KMS-11 (cell line): Measurements from ENCODE around the gene IL17RC.

Source experiments
- H2AFZ ChIP-seq: fragments of 200-600 bp; sonication (generic); 2 replicates; pipeline ENCODE4 v1.6.1; 2016; ENCODE audit warnings: antibody characterized with exemption, mixed run types, low read depth
- H3K27ac ChIP-seq: fragments of 200-600 bp; sonication (generic); 2 replicates; pipeline ENCODE4 v1.6.1; 2016; ENCODE audit warnings: mild to moderate bottlenecking, mixed run types
- H3K27me3 ChIP-seq: fragments of 200-600 bp; sonication (generic); 2 replicates; pipeline ENCODE4 v1.6.1; 2017; ENCODE audit warnings: mild to moderate bottlenecking, low read depth, mixed run types, moderate library complexity; ENCODE audit not compliant: insufficient read depth
- H3K36me3 ChIP-seq: fragments of 200-600 bp; sonication (generic); 2 replicates; pipeline ENCODE4 v1.6.1; 2017; ENCODE audit warnings: mild to moderate bottlenecking, mixed run types; ENCODE audit not compliant: insufficient read depth
- H3K4me1 ChIP-seq: fragments of 200-600 bp; sonication (generic); 2 replicates; pipeline ENCODE4 v1.6.1; 2016; ENCODE audit warnings: mild to moderate bottlenecking, low read depth, mixed run types; ENCODE audit not compliant: poor library complexity, severe bottlenecking
- H3K4me2 ChIP-seq: fragments of 200-600 bp; sonication (generic); 2 replicates; pipeline ENCODE4 v1.7.0; 2016; ENCODE audit warnings: mild to moderate bottlenecking, mixed run types
- H3K4me3 ChIP-seq: fragments of 200-600 bp; sonication (generic); IDR thresholded peaks from 2 replicates; pipeline ENCODE4 v1.6.1; 2017; ENCODE audit warnings: low read depth, low read length, mixed read lengths; ENCODE audit not compliant: insufficient read depth
- H3K79me2 ChIP-seq: fragments of 200-600 bp; sonication (generic); 2 replicates; pipeline ENCODE4 v1.6.1; 2016; ENCODE audit warnings: low read depth, mixed run types; ENCODE audit not compliant: insufficient read depth
- H3K9ac ChIP-seq: fragments of 200-600 bp; sonication (generic); 2 replicates; pipeline ENCODE4 v1.6.1; 2016; ENCODE audit warnings: mild to moderate bottlenecking, mixed run types
- H4K20me1 ChIP-seq: fragments of 200-600 bp; sonication (generic); 2 replicates; pipeline ENCODE4 v1.6.1; 2016; ENCODE audit warnings: mild to moderate bottlenecking, mixed run types; ENCODE audit not compliant: insufficient read depth
- CTCF ChIP-seq: fragments of 200-600 bp; sonication (generic); conservative IDR thresholded peaks from 2 replicates; pipeline ENCODE4 v1.6.1; 2017; ENCODE audit warnings: low read depth, mild to moderate bottlenecking, antibody characterized with exemption, low read length, moderate library complexity, mixed read lengths

Gene IL17RC

GRCh38 chr3:9934235-9934621 is 17.3 kb downstream of the IL17RC start:
- H3K4me3 ChIP-seq: peak overlapping the region; percentile 40
- no peaks in the 10 kb centered on the region for H4K20me1 ChIP-seq
- peak overlapping the region; percentile 78 for H3K4me2 ChIP-seq
- H3K4me1 ChIP-seq: peaks cover 20% of the 10 kb centered on the region
- H3K27me3 ChIP-seq: no peaks in the 10 kb centered on the region
- TF ChIP-seq CTCF: no peak
- no peaks in the 10 kb centered on the region; the same call in 1 of the 2 replicates for H3K79me2 ChIP-seq
- peak overlapping the region; percentile 54 for H2AFZ ChIP-seq
- no peaks in the 10 kb centered on the region for H3K36me3 ChIP-seq
- peak overlapping the region; percentile 85 for H3K27ac ChIP-seq
- peak overlapping the region; percentile 83 for H3K9ac ChIP-seq

DNA sequence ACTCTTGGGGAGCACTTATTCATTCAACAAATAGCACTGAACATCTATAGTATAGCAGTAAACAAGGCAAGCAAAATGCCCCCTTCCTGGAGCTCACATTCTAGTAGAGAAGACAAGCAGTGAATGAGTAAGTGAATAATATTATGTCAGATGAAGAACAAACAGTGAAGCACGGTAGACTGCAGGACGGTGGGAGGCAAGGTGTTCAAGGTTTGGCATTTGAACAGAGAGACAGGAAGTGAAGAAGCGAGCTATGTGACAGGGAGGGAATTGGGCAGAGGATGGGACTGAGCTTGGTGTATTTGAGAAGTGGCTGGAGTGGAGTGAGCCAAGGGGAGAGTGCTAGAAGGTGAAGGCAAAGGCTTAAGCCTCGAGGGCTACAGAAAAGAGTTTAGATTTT is 18.1 kb downstream of the IL17RC start:
- H3K9ac ChIP-seq: no peak overlapping the region
- H2AFZ ChIP-seq: no peak overlapping the region
- H3K4me2 ChIP-seq: peak overlapping the region; percentile 78; the same call in 1 of the 2 replicates
- H4K20me1 ChIP-seq: no peaks in the 10 kb centered on the region
- H3K36me3 ChIP-seq: no peaks in the 10 kb centered on the region
- H3K4me1 ChIP-seq: peaks cover 20% of the 10 kb centered on the region
- no peak overlapping the region for H3K27ac ChIP-seq
- no peaks in the 10 kb centered on the region; the same call in 1 of the 2 replicates for H3K79me2 ChIP-seq
- no peaks in the 10 kb centered on the region for H3K27me3 ChIP-seq
- TF ChIP-seq CTCF: no peak
- H3K4me3 ChIP-seq: no peak overlapping the region

DNA sequence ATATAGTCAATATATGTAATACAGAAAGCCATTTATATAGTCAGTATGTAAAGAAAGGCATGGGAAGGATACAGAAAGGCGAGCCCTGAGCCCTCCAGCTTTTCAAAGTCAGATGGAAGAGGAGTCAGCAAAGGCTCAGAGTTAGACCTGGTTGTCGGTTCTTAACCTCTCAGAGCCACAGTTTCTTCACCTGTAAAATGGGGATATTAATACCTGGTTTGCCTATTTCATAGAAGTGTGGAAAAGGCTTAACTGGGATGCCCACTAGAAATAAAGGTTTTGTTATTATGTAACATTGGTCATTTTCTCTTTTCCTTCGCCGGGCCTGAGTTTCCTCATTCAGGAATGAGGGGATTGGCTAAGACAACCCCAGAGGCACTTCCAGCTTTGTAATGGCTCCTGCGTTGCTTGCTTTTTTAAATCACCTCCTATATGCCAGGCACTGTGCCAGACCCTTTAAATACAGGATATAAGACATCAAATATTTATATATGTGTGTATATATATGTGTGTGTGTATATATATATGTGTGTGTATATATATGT is 19.1 kb downstream of the IL17RC start:
- Histone ChIP-seq H3K4me1 (peaks cover 20% of the 10 kb centered on the region), H3K27me3 (no peaks in the 10 kb centered on the region), H3K36me3 (no peaks in the 10 kb centered on the region), H3K79me2 (no peaks in the 10 kb centered on the region; the same call in 1 of the 2 replicates), H3K4me2 (no peak overlapping the region), H3K9ac (no peak overlapping the region), H4K20me1 (no peaks in the 10 kb centered on the region), H3K4me3 (no peak overlapping the region), H3K27ac (no peak overlapping the region), H2AFZ (no peak overlapping the region)
- TF ChIP-seq CTCF: no peak

DNA sequence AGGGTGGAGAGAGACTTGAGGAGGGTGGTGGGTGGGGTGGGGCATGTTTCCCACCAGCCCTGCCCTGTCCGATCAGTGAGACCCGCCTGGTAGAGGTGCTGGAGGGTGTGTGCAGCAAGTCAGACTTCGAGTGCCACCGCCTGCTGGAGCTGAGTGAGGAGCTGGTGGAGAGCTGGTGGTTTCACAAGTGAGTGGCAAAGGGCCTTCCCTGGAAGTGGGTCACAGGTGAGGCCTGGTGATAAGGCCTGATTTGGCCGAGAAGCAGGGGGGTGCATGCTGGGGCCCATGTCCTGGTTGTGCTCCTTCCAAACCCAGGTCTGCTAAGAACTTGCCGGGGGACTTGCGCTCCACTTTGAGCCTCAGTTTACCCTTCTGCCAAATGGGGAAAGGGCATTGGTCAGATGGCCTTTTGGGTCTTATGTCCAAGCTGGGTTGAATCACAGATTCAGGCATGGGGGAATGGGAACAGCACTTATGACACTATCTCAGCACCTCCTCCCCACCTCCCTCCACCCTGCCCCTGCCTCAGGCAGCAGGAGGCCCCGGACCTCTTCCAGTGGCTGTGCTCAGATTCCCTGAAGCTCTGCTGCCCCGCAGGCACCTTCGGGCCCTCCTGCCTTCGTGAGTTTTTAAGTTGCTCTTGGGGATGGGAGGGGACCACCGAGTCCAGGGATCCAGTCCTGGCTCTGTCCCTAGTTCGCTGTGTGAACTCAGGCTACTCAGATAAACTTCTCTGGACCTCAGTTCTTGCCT is 20.8 kb downstream of the IL17RC start:
- Histone ChIP-seq H3K9ac (no peak overlapping the region), H4K20me1 (no peaks in the 10 kb centered on the region), H3K36me3 (no peaks in the 10 kb centered on the region), H3K4me2 (no peak overlapping the region), H3K4me3 (no peak overlapping the region), H3K27ac (no peak overlapping the region), H3K4me1 (peaks cover 14% of the 10 kb centered on the region), H3K27me3 (no peaks in the 10 kb centered on the region), H3K79me2 (no peaks in the 10 kb centered on the region), H2AFZ (no peak overlapping the region)
- no peak for TF ChIP-seq CTCF
